Muscle of leg (tissue), 11 donors: ENCODE measurements around the gene SLX4IP. TPM values are rescaled to one million over a fixed set of nuclear protein-coding genes. Genes with fewer than 3 reads are reported as not detected.
A peak's percentile ranks its signal among the peaks of the same experiment; 100 is the strongest.

ENCODE experiments used
- DNase-seq: peaks from one replicate; pipeline ENCODE4 v3.0.0; 2013
- H3K27ac ChIP-seq: one replicate; pipeline ENCODE4 v1.5.1; 2013; ENCODE audit warnings: mild to moderate bottlenecking, low read length, control low read depth
- H3K27me3 ChIP-seq: one replicate; pipeline ENCODE4 v1.6.1; 2013; ENCODE audit warnings: low read length; ENCODE audit not compliant: control insufficient read depth, insufficient read depth
- H3K36me3 ChIP-seq: one replicate; pipeline ENCODE4 v1.6.1; 2013; ENCODE audit warnings: low read length; ENCODE audit not compliant: control insufficient read depth, insufficient read depth
- H3K4me1 ChIP-seq: one replicate; pipeline ENCODE4 v1.6.1; 2013; ENCODE audit warnings: low read length; ENCODE audit not compliant: control insufficient read depth, insufficient read depth
- H3K4me3 ChIP-seq: one replicate; pipeline ENCODE4 v1.5.1; 2013; ENCODE audit warnings: low read length, control low read depth
- H3K9me3 ChIP-seq: replicated peaks from 2 replicates; pipeline ENCODE4 v1.6.1; 2013; ENCODE audit warnings: low read depth, low read length; ENCODE audit not compliant: control insufficient read depth
- WGBS: methylation state at CpG from one replicate; pipeline ENCODE4 v1.1.5; 2013; ENCODE audit warnings: missing lambda C conversion rate; ENCODE audit not compliant: insufficient coverage; 5-methylcytosine and 5-hydroxymethylcytosine counted together
- polyA plus RNA-seq, 8 donors: library from polyadenylated mRNA; unstranded; fragments of 120-200 nt; gene quantifications; one replicate each; pipeline versions ENCODE4 v1.2.1 to v1.2.3, GENCODE V29; 2013; ENCODE audit warnings: inconsistent platforms in 1 of 8, low replicate concordance in 1 of 8; ENCODE audit not compliant: insufficient read length in 8 of 8, insufficient read depth in 1 of 8
- total RNA-seq: library from RNA; stranded (reverse); fragments of 120-200 nt; gene quantifications from one replicate; pipeline ENCODE4 v1.2.4, GENCODE V29; 2013

The SLX4IP gene
- total and polyA plus RNA-seq, 9 donors, result 3.3 to 5.0 (median 4.4) TPM

GRCh38 chr20:10657453-10657852, 222.3 kb downstream of the SLX4IP start:
- DNase-seq, result no peak
- WGBS, result no CpG with 5 or more reads among the region's 1 CpG
- Histone ChIP-seq H3K27me3 (no peaks in the 10 kb centered on the region), H3K4me1 (peaks cover 40% of the 10 kb centered on the region), H3K36me3 (peaks cover 66% of the 10 kb centered on the region), H3K9me3 (no peaks in the 10 kb centered on the region), H3K4me3 (no peak overlapping the region), H3K27ac (no peak overlapping the region)

- no peak overlapping the region for H3K4me3 ChIP-seq
- H3K9me3 ChIP-seq, result no peaks in the 10 kb centered on the region
- H3K27me3 ChIP-seq, result no peaks in the 10 kb centered on the region
- no peak overlapping the region for H3K27ac ChIP-seq
- H3K4me1 ChIP-seq, result peaks cover 37% of the 10 kb centered on the region
- H3K36me3 ChIP-seq, result peaks cover 69% of the 10 kb centered on the region
- WGBS, result 75% methylated on average over 7 of the region's 13 CpGs
- no peak for DNase-seq
Observed at GRCh38 chr20:10658051-10658823, 223.1 kb downstream of the SLX4IP start.

GRCh38 chr20:10658876-10659632, 223.9 kb downstream of the SLX4IP start:
- no CpG with 5 or more reads among the region's 5 CpGs for WGBS
- Histone ChIP-seq H3K27me3 (no peaks in the 10 kb centered on the region), H3K9me3 (no peaks in the 10 kb centered on the region), H3K4me1 (peaks cover 34% of the 10 kb centered on the region), H3K4me3 (no peak overlapping the region), H3K27ac (no peak overlapping the region), H3K36me3 (peaks cover 70% of the 10 kb centered on the region)
- no peak for DNase-seq

- H3K27me3 ChIP-seq, result no peaks in the 10 kb centered on the region
- DNase-seq, result no peak
- H3K9me3 ChIP-seq, result no peaks in the 10 kb centered on the region
- H3K4me1 ChIP-seq, result peaks cover 33% of the 10 kb centered on the region
- WGBS, result 80% methylated on average over 10 of the region's 12 CpGs
- peaks cover 65% of the 10 kb centered on the region for H3K36me3 ChIP-seq
- H3K27ac ChIP-seq, result no peak overlapping the region
- H3K4me3 ChIP-seq, result no peak overlapping the region
Observed at GRCh38 chr20:10659651-10660601, 224.8 kb downstream of the SLX4IP start.

GRCh38 chr20:10660661-10661060, 225.6 kb downstream of the SLX4IP start:
- Histone ChIP-seq H3K36me3 (peaks cover 58% of the 10 kb centered on the region), H3K4me1 (peaks cover 26% of the 10 kb centered on the region), H3K27me3 (no peaks in the 10 kb centered on the region), H3K27ac (no peak overlapping the region), H3K9me3 (no peaks in the 10 kb centered on the region), H3K4me3 (no peak overlapping the region)
- 65% methylated on average over 7 of the region's 11 CpGs for WGBS
- no peak for DNase-seq

- WGBS, result 78% methylated on average over 3 of the region's 4 CpGs
- H3K9me3 ChIP-seq, result no peaks in the 10 kb centered on the region
- no peaks in the 10 kb centered on the region for H3K27me3 ChIP-seq
- no peak overlapping the region for H3K4me3 ChIP-seq
- H3K36me3 ChIP-seq, result peaks cover 55% of the 10 kb centered on the region
- H3K4me1 ChIP-seq, result peaks cover 29% of the 10 kb centered on the region
- H3K27ac ChIP-seq, result no peak overlapping the region
- no peak for DNase-seq
Observed at GRCh38 chr20:10661261-10661660, 226.2 kb downstream of the SLX4IP start.

GRCh38 chr20:10662151-10662550, 227.0 kb downstream of the SLX4IP start:
- Histone ChIP-seq H3K4me3 (no peak overlapping the region), H3K27ac (no peak overlapping the region), H3K36me3 (peaks cover 59% of the 10 kb centered on the region), H3K27me3 (no peaks in the 10 kb centered on the region), H3K9me3 (no peaks in the 10 kb centered on the region), H3K4me1 (peaks cover 31% of the 10 kb centered on the region)
- WGBS, result 85% methylated on average over 2 of the region's 5 CpGs
- no peak for DNase-seq

GRCh38 chr20:10662661-10663458, 227.8 kb downstream of the SLX4IP start:
- DNase-seq, result peak; percentile 73
- H3K27ac ChIP-seq, result no peak overlapping the region
- peaks cover 37% of the 10 kb centered on the region for H3K4me1 ChIP-seq
- 88% methylated on average over 6 of the region's 10 CpGs for WGBS
- no peaks in the 10 kb centered on the region for H3K9me3 ChIP-seq
- H3K4me3 ChIP-seq, result no peak overlapping the region
- H3K36me3 ChIP-seq, result peaks cover 60% of the 10 kb centered on the region
- H3K27me3 ChIP-seq, result no peaks in the 10 kb centered on the region

GRCh38 chr20:10663756-10664155, 228.7 kb downstream of the SLX4IP start:
- no peaks in the 10 kb centered on the region for H3K9me3 ChIP-seq
- no peak for DNase-seq
- H3K4me1 ChIP-seq, result peaks cover 37% of the 10 kb centered on the region
- no peak overlapping the region for H3K27ac ChIP-seq
- no peak overlapping the region for H3K4me3 ChIP-seq
- peaks cover 59% of the 10 kb centered on the region for H3K36me3 ChIP-seq
- WGBS, result 90% methylated on average over 5 of the region's 8 CpGs
- H3K27me3 ChIP-seq, result no peaks in the 10 kb centered on the region
